ENCODE results near the gene PIK3R2. TPM values are rescaled to one million over a fixed set of nuclear protein-coding genes. Genes with fewer than 3 reads are reported as not detected.
"Not testable (repeated sequence)": the region's sequence is repeated elsewhere in the genome, so short reads cannot be mapped to it uniquely, and the experiment has no call there.

Gene PIK3R2
- total and polyA plus RNA-seq, 2 experiments from 2014 or later = 1.5 to 29.2 TPM

- WGBS, 2 experiments (ENCODE audit: low coverage in 1 of 2, low lambda C conversion rate in 2 of 2, missing lambda C conversion rate in 2 of 2) = 75 to 78% methylated on average over 4 of the region's 4 CpGs
- Histone ChIP-seq H3K27ac (no peak overlapping the region), H3K4me2 (ENCODE audit: unreplicated experiment) (no peak overlapping the region), H3K27me3 (replicated peaks; ENCODE audit: insufficient read depth) (no peaks in the 10 kb centered on the region), H3K9me3 (ENCODE audit: low read depth) (no peaks in the 10 kb centered on the region), H3K36me3 (ENCODE audit: low read depth) (no peaks in the 10 kb centered on the region), H3K9ac (no peak overlapping the region), H3F3A (ENCODE audit: insufficient read depth) (no peaks in the 10 kb centered on the region), H3K4me3 (no peak overlapping the region), H3K9me2 (ENCODE audit: insufficient read depth) (no peaks in the 10 kb centered on the region), H3K4me1 (ENCODE audit: insufficient read depth) (peaks cover 4% of the 10 kb centered on the region), H2AFZ (no peak overlapping the region), H3K79me2 (ENCODE audit: insufficient read depth) (peaks cover 22% of the 10 kb centered on the region), H4K20me1 (ENCODE audit: insufficient read depth) (no peaks in the 10 kb centered on the region)
- TF ChIP-seq EZH2phosphoT487 (IDR thresholded peaks at IDR 0.05; ENCODE audit: insufficient read depth, low read depth) = no peak
- TF ChIP-seq EZH2 (IDR thresholded peaks at IDR 0.05; ENCODE audit: insufficient read depth, poor library complexity, severe bottlenecking) = no peak
- in situ Hi-C loops (cut with MboI) = no loop called here
- no peak for DNase-seq
Observed at GRCh38 chr19:18158467-18158866, 5.5 kb downstream of the PIK3R2 start.

GRCh38 chr19:18159059-18159616, 6.2 kb downstream of the PIK3R2 start:
- peaks cover 15% of the 10 kb centered on the region for H3K79me2 ChIP-seq (ENCODE audit: insufficient read depth)
- H3K27me3 ChIP-seq (replicated peaks; ENCODE audit: insufficient read depth); H3K4me3 ChIP-seq; H3K4me1 ChIP-seq (ENCODE audit: insufficient read depth); H3K4me2 ChIP-seq (ENCODE audit: unreplicated experiment); H3K9ac ChIP-seq; H3K27ac ChIP-seq; DNase-seq; H3K36me3 ChIP-seq (ENCODE audit: low read depth); H2AFZ ChIP-seq; in situ Hi-C loops (cut with MboI); H3K9me3 ChIP-seq (ENCODE audit: low read depth); H3K9me2 ChIP-seq (ENCODE audit: insufficient read depth); H4K20me1 ChIP-seq (ENCODE audit: insufficient read depth); H3F3A ChIP-seq (ENCODE audit: insufficient read depth): not testable (repeated sequence)
- 92 to 100% methylated on average over 6 of the region's 6 CpGs for WGBS, 2 experiments (ENCODE audit: low coverage in 1 of 2, low lambda C conversion rate in 2 of 2, missing lambda C conversion rate in 2 of 2)

- DNase-seq = no peak
- no peaks in the 10 kb centered on the region; the same call in 1 of the 2 replicates for H3K36me3 ChIP-seq (ENCODE audit: low read depth)
- 83 to 88% methylated on average over 10 of the region's 10 CpGs for WGBS, 2 experiments (ENCODE audit: low coverage in 1 of 2, low lambda C conversion rate in 2 of 2, missing lambda C conversion rate in 2 of 2)
- no peaks in the 10 kb centered on the region for H3K4me1 ChIP-seq (ENCODE audit: insufficient read depth)
- H3K79me2 ChIP-seq (ENCODE audit: insufficient read depth) = peaks cover 8% of the 10 kb centered on the region; the same call in 1 of the 2 replicates
- in situ Hi-C loops (cut with MboI) = no loop called here
- no peak overlapping the region for H3K9ac ChIP-seq
- no peaks in the 10 kb centered on the region for H3K27me3 ChIP-seq (replicated peaks; ENCODE audit: insufficient read depth)
- H3K9me2 ChIP-seq (ENCODE audit: insufficient read depth) = no peaks in the 10 kb centered on the region
- no peaks in the 10 kb centered on the region for H3K9me3 ChIP-seq (ENCODE audit: low read depth)
- no peak overlapping the region for H3K4me2 ChIP-seq (ENCODE audit: unreplicated experiment)
- H3F3A ChIP-seq (ENCODE audit: insufficient read depth) = no peaks in the 10 kb centered on the region
- no peaks in the 10 kb centered on the region for H4K20me1 ChIP-seq (ENCODE audit: insufficient read depth)
- no peak overlapping the region for H2AFZ ChIP-seq
- no peak for TF ChIP-seq EZH2 (IDR thresholded peaks at IDR 0.05; ENCODE audit: insufficient read depth, poor library complexity, severe bottlenecking)
- no peak for TF ChIP-seq EZH2phosphoT487 (IDR thresholded peaks at IDR 0.05; ENCODE audit: insufficient read depth, low read depth)
- no peak overlapping the region for H3K27ac ChIP-seq
- H3K4me3 ChIP-seq = no peak overlapping the region
Observed at GRCh38 chr19:18159810-18160209, 6.8 kb downstream of the PIK3R2 start.

GRCh38 chr19:18160493-18160970, 7.6 kb downstream of the PIK3R2 start:
- peak overlapping the region; percentile 65 for H3K9ac ChIP-seq
- no peaks in the 10 kb centered on the region for H3F3A ChIP-seq (ENCODE audit: insufficient read depth)
- H3K4me3 ChIP-seq = no peak overlapping the region
- TF ChIP-seq EZH2 (IDR thresholded peaks at IDR 0.05; ENCODE audit: insufficient read depth, poor library complexity, severe bottlenecking) (no peak), EZH2phosphoT487 (IDR thresholded peaks at IDR 0.05; ENCODE audit: insufficient read depth, low read depth) (no peak)
- H3K27me3 ChIP-seq (replicated peaks; ENCODE audit: insufficient read depth) = no peaks in the 10 kb centered on the region
- peaks cover 1% of the 10 kb centered on the region; the same call in 1 of the 2 replicates for H3K36me3 ChIP-seq (ENCODE audit: low read depth)
- H3K9me2 ChIP-seq (ENCODE audit: insufficient read depth) = no peaks in the 10 kb centered on the region
- H2AFZ ChIP-seq = no peak overlapping the region
- peaks cover 1% of the 10 kb centered on the region; the same call in 1 of the 2 replicates for H3K79me2 ChIP-seq (ENCODE audit: insufficient read depth)
- DNase-seq = peak; percentile 30
- H4K20me1 ChIP-seq (ENCODE audit: insufficient read depth) = no peaks in the 10 kb centered on the region
- in situ Hi-C loops (cut with MboI) = no loop called here
- no peaks in the 10 kb centered on the region for H3K4me1 ChIP-seq (ENCODE audit: insufficient read depth)
- no peaks in the 10 kb centered on the region for H3K9me3 ChIP-seq (ENCODE audit: low read depth)
- no peak overlapping the region for H3K27ac ChIP-seq
- 73 to 74% methylated on average over 13 of the region's 13 CpGs for WGBS, 2 experiments (ENCODE audit: low coverage in 1 of 2, low lambda C conversion rate in 2 of 2, missing lambda C conversion rate in 2 of 2)
- no peak overlapping the region for H3K4me2 ChIP-seq (ENCODE audit: unreplicated experiment)
